IMR-90 (cell line): ENCODE measurements around the gene EFCAB8.

ENCODE experiments used
- BHLHE40 ChIP-seq: fragments of 150-350 bp; IDR thresholded peaks from 2 replicates; pipeline ENCODE4 v1.6.1; 2016; ENCODE audit warnings: mild to moderate bottlenecking, low read depth, low read length
- CEBPB ChIP-seq: IDR thresholded peaks from 2 replicates; pipeline ENCODE4 v1.6.1; 2012; ENCODE audit warnings: low read depth, low read length, improper control_type of control experiment
- CHD1 ChIP-seq: IDR thresholded peaks from 2 replicates; pipeline ENCODE4 v1.6.1; 2012; ENCODE audit warnings: low read depth, low read length, improper control_type of control experiment
- CTCF ChIP-seq: conservative IDR thresholded peaks from 2 replicates; pipeline ENCODE4 v1.5.1; 2012; ENCODE audit warnings: mild to moderate bottlenecking, low read depth, low read length, improper control_type of control experiment
- ELK1 ChIP-seq: fragments of 150-350 bp; IDR thresholded peaks from 2 replicates; pipeline ENCODE4 v1.6.1; 2016; ENCODE audit warnings: low read depth, mild to moderate bottlenecking, low read length, moderate library complexity, borderline replicate concordance
- FOS ChIP-seq: fragments of 150-350 bp; IDR thresholded peaks from 2 replicates; pipeline ENCODE4 v1.6.1; 2016; ENCODE audit warnings: low read depth, low read length
- MAFK ChIP-seq: IDR thresholded peaks from 2 replicates; pipeline ENCODE4 v1.6.1; 2012; ENCODE audit warnings: low read depth, low read length, improper control_type of control experiment
- MXI1 ChIP-seq: IDR thresholded peaks from 2 replicates; pipeline ENCODE4 v1.6.1; 2012; ENCODE audit warnings: low read depth, mild to moderate bottlenecking, low read length, moderate library complexity, borderline replicate concordance
- POLR2A ChIP-seq: IDR thresholded peaks from 2 replicates; pipeline ENCODE4 v1.6.1; 2012; ENCODE audit warnings: mild to moderate bottlenecking, low read depth, low read length
- RAD21 ChIP-seq: IDR thresholded peaks from 2 replicates; pipeline ENCODE4 v1.6.1; 2012; ENCODE audit warnings: low read length, improper control_type of control experiment
- RFX5 ChIP-seq: IDR thresholded peaks from 2 replicates; pipeline ENCODE4 v1.8.0; 2012; ENCODE audit warnings: low read depth, mild to moderate bottlenecking, low read length, moderate library complexity
- SMC3 ChIP-seq: fragments of 150-350 bp; IDR thresholded peaks from 2 replicates; pipeline ENCODE4 v1.6.1; 2016; ENCODE audit warnings: low read depth, mild to moderate bottlenecking, antibody characterized with exemption, low read length, moderate library complexity
- USF2 ChIP-seq: fragments of 150-350 bp; IDR thresholded peaks from 2 replicates; pipeline ENCODE4 v1.6.1; 2017; ENCODE audit warnings: mild to moderate bottlenecking, antibody characterized with exemption, low read length, low read depth

- TF ChIP-seq RFX5 (no peak), CTCF (no peak), ELK1 (no peak), CEBPB (no peak), POLR2A (no peak), BHLHE40 (no peak), RAD21 (no peak), MAFK (no peak), FOS (no peak), SMC3 (no peak), MXI1 (no peak), CHD1 (no peak), USF2 (no peak)
Measured at GRCh38 chr20:32960849-32961731, 102.4 kb downstream of the EFCAB8 start.
